Suprapubic skin (tissue), 3 donors: ENCODE measurements around the gene RTN4R.

Experiments
- POLR2A ChIP-seq, 2 donors: fragments of 450-650 bp; IDR thresholded peaks; one replicate each; pipeline ENCODE4 v1.6.1; 2017; ENCODE audit warnings: antibody characterized with exemption in 2 of 2, mild to moderate bottlenecking in 2 of 2, moderate library complexity in 2 of 2
- TF ChIP-seq, protein P1 (sequence below), 2 donors: fragments of 200-600 bp in 1 of 2; fragments of 450-650 bp in 1 of 2; sonication (generic) in 1 of 2; IDR thresholded peaks; one replicate each; pipeline ENCODE4 v1.5.1; 2016 to 2019; ENCODE audit warnings: antibody characterized with exemption in 2 of 2, mild to moderate bottlenecking in 1 of 2, moderate library complexity in 1 of 2

DNA sequence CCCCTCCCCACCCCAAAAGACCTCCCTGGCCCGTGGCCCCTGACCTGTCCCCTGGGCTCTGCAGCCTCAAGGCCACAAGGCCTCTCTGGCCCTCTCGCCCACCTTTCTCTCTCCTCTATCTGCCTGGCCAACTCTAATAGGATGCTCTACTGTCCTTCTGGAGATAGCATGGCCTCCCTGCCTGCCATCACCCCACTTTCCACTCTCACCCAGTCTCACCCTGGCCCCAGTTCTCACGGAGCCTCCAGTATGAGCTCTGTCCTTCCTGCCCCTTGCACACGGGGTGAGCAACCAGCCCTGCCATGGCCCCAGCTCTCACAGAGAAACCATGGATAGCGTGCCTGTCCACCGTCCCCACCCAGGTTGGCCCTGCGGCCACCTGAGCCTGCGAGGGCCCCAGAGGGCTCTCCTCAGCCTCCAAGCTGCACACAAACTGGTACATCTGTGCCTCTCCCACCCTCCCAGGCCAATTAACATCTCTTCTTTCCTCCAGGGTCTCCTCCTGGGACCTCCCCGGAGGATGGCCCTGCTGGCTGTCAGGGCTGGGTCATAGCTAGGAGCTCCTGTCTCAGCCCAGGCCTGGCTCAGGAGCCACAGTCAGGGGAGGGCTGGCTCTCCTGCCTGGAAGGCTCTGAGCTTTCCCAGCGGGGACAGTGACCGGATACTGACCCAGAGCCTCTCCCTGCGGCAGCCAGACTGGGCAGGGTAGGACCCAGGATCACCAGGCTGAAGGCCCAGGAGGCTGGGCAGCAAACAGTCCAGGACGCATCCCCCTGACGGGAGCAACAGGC is 22.3 kb downstream of the RTN4R start:
- TF ChIP-seq, protein P1, sequence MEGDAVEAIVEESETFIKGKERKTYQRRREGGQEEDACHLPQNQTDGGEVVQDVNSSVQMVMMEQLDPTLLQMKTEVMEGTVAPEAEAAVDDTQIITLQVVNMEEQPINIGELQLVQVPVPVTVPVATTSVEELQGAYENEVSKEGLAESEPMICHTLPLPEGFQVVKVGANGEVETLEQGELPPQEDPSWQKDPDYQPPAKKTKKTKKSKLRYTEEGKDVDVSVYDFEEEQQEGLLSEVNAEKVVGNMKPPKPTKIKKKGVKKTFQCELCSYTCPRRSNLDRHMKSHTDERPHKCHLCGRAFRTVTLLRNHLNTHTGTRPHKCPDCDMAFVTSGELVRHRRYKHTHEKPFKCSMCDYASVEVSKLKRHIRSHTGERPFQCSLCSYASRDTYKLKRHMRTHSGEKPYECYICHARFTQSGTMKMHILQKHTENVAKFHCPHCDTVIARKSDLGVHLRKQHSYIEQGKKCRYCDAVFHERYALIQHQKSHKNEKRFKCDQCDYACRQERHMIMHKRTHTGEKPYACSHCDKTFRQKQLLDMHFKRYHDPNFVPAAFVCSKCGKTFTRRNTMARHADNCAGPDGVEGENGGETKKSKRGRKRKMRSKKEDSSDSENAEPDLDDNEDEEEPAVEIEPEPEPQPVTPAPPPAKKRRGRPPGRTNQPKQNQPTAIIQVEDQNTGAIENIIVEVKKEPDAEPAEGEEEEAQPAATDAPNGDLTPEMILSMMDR (IDR thresholded peaks at IDR 0.05) = no peak
- no peak for TF ChIP-seq POLR2A (IDR thresholded peaks at IDR 0.05)
